PC-3 (cell line): ENCODE measurements around the gene POLDIP3.

Experiments used
- EZH2 ChIP-seq: fragments of 300-600 bp; sonication (generic); IDR thresholded peaks from one replicate; pipeline ENCODE4 v1.6.1; 2017; ENCODE audit warnings: antibody characterized with exemption, mild to moderate bottlenecking, low read length; ENCODE audit not compliant: unreplicated experiment
- TF ChIP-seq, protein P1 (sequence below): fragments of 300-600 bp; sonication (generic); conservative IDR thresholded peaks from 2 replicates; pipeline ENCODE4 v1.5.1; 2017; ENCODE audit warnings: antibody characterized with exemption, low read depth, mild to moderate bottlenecking, low read length

DNA sequence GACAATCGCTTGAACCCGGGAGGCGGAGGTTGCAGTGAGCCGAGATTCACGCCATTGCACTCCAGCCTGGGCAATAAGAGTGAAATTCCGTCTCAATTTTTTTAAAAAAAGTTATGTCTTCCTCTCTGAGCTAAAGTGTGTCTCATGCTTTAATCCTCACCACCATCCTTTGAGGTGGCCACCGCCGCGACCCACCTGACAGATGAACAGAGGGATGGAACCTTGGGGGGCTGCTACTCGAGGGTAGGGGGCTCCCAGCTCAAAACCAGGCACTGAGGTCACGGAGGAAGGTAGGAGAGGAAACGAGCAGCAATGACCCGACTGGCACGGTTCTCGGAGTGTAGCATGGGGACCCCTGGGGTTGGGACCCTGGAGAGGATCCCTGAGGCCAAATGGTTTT, 10.7 kb upstream of the POLDIP3 start:
- TF ChIP-seq, protein P1, sequence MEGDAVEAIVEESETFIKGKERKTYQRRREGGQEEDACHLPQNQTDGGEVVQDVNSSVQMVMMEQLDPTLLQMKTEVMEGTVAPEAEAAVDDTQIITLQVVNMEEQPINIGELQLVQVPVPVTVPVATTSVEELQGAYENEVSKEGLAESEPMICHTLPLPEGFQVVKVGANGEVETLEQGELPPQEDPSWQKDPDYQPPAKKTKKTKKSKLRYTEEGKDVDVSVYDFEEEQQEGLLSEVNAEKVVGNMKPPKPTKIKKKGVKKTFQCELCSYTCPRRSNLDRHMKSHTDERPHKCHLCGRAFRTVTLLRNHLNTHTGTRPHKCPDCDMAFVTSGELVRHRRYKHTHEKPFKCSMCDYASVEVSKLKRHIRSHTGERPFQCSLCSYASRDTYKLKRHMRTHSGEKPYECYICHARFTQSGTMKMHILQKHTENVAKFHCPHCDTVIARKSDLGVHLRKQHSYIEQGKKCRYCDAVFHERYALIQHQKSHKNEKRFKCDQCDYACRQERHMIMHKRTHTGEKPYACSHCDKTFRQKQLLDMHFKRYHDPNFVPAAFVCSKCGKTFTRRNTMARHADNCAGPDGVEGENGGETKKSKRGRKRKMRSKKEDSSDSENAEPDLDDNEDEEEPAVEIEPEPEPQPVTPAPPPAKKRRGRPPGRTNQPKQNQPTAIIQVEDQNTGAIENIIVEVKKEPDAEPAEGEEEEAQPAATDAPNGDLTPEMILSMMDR = no peak
- no peak for TF ChIP-seq EZH2
